ENCODE results near the gene ALX4. TPM values are rescaled to one million over a fixed set of nuclear protein-coding genes. Genes with fewer than 3 reads are reported as not detected.

The ALX4 gene
- total and polyA plus RNA-seq, 9 of the 15 experiments (the other 6 are each of a cell fraction or from before 2014, with no cell fraction given), result 0.07 to 1.2 (median 0.33) TPM

DNA sequence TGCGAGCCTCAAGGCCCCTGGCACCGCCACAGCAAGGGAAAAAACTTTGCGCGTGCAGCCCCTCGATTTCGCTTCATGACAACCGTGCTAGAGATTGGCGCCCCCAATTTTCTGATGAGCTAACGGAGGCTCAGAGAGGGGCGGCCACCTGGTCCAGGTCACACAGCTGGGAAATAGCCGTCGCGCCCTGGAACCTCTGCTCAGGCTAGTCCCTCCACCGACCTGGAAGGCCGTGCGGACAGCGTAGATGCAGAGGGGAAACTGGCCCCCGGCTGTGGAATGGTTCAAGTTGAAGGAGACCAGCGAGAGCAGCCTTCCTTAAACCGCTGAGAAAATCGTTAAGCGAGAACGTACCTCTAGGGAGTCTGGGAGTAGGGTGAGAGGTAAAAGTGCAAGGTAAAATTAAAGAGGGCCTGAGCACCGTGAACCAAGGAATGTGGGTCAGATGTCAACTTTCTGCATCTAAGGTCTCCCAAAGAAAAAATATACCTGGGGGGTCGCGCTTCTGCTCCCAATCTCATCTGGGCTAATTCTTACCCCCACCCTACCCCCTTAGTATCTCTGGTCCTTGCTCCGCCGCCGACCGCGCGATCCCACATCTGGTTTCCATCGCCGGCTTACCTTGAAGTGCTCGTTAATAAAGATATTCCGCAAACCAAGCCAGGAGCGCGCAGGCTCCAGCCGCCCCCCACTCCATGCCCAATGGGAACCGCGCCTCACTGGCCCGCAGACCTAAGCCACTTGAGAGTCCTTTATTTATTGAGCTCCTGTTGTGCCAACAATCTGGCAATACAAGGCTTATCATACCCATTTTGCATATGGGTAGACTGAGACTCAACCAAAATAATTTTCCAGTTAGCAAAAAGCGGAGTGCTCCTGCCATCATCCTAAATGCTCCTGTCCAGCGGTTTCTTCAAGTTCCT is 1.7 kb upstream of the ALX4 start (continued):
- TF ChIP-seq ZSCAN32 (CRISPR knock-in tag; IDR thresholded peaks at IDR 0.05) (no peak), PRPF4 (IDR thresholded peaks at IDR 0.05; ENCODE audit: insufficient read depth, low read depth, low read length, poor library complexity, severe bottlenecking) (no peak), GMEB1 (CRISPR knock-in tag; IDR thresholded peaks at IDR 0.05) (no peak), ZNF589 (CRISPR knock-in tag; IDR thresholded peaks at IDR 0.05; ENCODE audit: low read depth) (no peak), ZNF41 (CRISPR knock-in tag; conservative IDR thresholded peaks at IDR 0.05) (no peak), ZBTB33 (CRISPR knock-in tag; IDR thresholded peaks at IDR 0.05) (peak; percentile 46), RBM25 (IDR thresholded peaks at IDR 0.05; ENCODE audit: low read depth, low read length, severe bottlenecking) (peak; percentile 92), BACH1 (tag; IDR thresholded peaks at IDR 0.05) (no peak), CLOCK (CRISPR knock-in tag; IDR thresholded peaks at IDR 0.05; ENCODE audit: borderline replicate concordance) (no peak), BCOR (IDR thresholded peaks at IDR 0.05) (peak; percentile 61; the same call in 1 of the 2 replicates), NEUROD1 (IDR thresholded peaks at IDR 0.05; ENCODE audit: borderline replicate concordance, low read depth, low read length, partially characterized antibody) (no peak)
